Activated gamma-delta T cell (primary cell): ENCODE measurements around the gene DNAH6.

Experiments used
- DNase-seq: peaks from one replicate; lab custom pipeline; 2025; lab: John Stamatoyannopoulos, UW

Gene DNAH6

GRCh38 chr2:84629550-84629949, 113.3 kb downstream of the DNAH6 start:
- DNase-seq: no peak

GRCh38 chr2:84631047-84631446, 114.7 kb downstream of the DNAH6 start:
- no peak for DNase-seq

- no peak for DNase-seq
Measured at GRCh38 chr2:84631985-84632384, 115.7 kb downstream of the DNAH6 start.

GRCh38 chr2:84636080-84636971, 120.0 kb downstream of the DNAH6 start:
- no peak for DNase-seq

- no peak for DNase-seq
Measured at GRCh38 chr2:84639751-84640150, 123.5 kb downstream of the DNAH6 start.

GRCh38 chr2:84640411-84640810, 124.1 kb downstream of the DNAH6 start:
- no peak for DNase-seq

GRCh38 chr2:84641021-84641420, 124.7 kb downstream of the DNAH6 start:
- DNase-seq: no peak

- no peak for DNase-seq
Measured at GRCh38 chr2:84643991-84644390, 127.7 kb downstream of the DNAH6 start.

GRCh38 chr2:84646514-84646913, 130.2 kb downstream of the DNAH6 start:
- DNase-seq: no peak

GRCh38 chr2:84647267-84647666, 131.0 kb downstream of the DNAH6 start:
- DNase-seq: no peak

GRCh38 chr2:84649058-84649457, 132.8 kb downstream of the DNAH6 start:
- no peak for DNase-seq

GRCh38 chr2:84649487-84650142, 133.3 kb downstream of the DNAH6 start:
- DNase-seq: no peak

- no peak for DNase-seq
Measured at GRCh38 chr2:84652431-84652830, 136.1 kb downstream of the DNAH6 start.

GRCh38 chr2:84653302-84653701, 137.0 kb downstream of the DNAH6 start:
- DNase-seq: no peak

- no peak for DNase-seq
Measured at GRCh38 chr2:84654414-84654813, 138.1 kb downstream of the DNAH6 start.

- DNase-seq: no peak
Measured at GRCh38 chr2:84669122-84669521, 152.8 kb downstream of the DNAH6 start.

- no peak for DNase-seq
Measured at GRCh38 chr2:84674099-84674498, 157.8 kb downstream of the DNAH6 start.

GRCh38 chr2:84674586-84674985, 158.3 kb downstream of the DNAH6 start:
- no peak for DNase-seq

GRCh38 chr2:84676295-84676694, 160.0 kb downstream of the DNAH6 start:
- DNase-seq: no peak

GRCh38 chr2:84678214-84678613, 161.9 kb downstream of the DNAH6 start:
- DNase-seq: no peak

- no peak for DNase-seq
Measured at GRCh38 chr2:84686783-84687476, 170.6 kb downstream of the DNAH6 start.

GRCh38 chr2:84687498-84688149, 171.3 kb downstream of the DNAH6 start:
- no peak for DNase-seq
